ENCODE data around the gene GAP43. TPM values are rescaled to one million over a fixed set of nuclear protein-coding genes. Genes with fewer than 3 reads are reported as not detected.

GAP43 gene
- total and polyA plus RNA-seq, 7 experiments from 2014 or later, result not detected

DNA sequence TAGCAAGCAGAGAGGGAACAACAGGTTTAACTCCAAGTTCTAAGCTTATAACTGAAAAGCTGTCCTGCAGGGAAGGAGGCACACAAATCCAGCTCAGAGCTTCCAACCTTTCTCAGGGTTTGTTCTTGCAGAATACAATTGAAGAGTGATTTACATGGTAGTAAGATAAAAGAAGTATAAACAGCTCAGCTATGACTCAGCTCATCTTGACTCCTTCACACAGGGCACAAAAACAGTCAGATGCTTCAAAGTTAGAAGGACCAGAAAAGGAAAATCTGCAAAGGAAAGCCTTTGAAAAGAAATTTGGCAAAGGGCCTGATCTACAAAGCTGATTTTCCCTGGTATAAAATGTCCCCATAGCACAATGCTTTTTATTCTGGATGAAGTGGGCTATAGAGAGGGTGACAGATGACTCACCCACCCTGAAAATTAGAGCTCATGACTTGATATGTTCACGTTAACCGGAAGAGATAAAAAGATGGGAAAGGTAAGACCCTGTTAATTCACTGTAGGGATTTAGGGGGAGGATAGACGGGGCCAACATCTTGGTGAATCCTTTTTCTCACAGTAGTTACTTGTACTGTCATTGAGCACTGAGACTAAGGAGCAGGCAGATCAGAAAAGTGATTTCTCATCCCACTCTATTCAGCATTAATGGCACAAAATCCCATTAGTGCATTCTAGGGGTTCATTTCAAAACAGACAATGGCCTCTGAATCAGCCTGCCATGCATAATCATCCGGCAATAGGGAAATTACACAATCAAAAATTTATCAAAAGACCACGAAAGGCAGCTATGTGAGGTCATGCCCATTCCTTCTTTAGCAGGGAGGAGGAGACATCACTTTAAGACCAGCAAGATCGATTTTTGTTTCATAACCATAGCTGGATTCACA is 143.5 kb downstream of the GAP43 start:
- CTCF ChIA-PET, result interaction anchor here (1.3 kb wide), 1 partner anchor 18 kb away, joined by 3 read pairs; no protein-coding TSS in a partner anchor
- intact Hi-C loops (cut with micrococcal nuclease), result no loop called here

GRCh38 chr3:115768661-115769060 is 145.4 kb downstream of the GAP43 start:
- Histone ChIP-seq H3K27ac (ENCODE audit: low read depth, low read length) (no peak overlapping the region), H3K4me1 (ENCODE audit: control insufficient read depth in 2 of 2, insufficient read depth in 2 of 2, low read length in 2 of 2) (no peaks in the 10 kb centered on the region), H3K36me3 (ENCODE audit: control insufficient read depth in 2 of 3, insufficient read depth in 3 of 3, low read length in 3 of 3) (no peaks in the 10 kb centered on the region), H3K9me3 (ENCODE audit: control insufficient read depth in 2 of 3, low read length in 3 of 3) (no peaks in the 10 kb centered on the region), H3K4me3 (ENCODE audit: low read length) (no peak overlapping the region), H3K27me3 (ENCODE audit: control insufficient read depth in 2 of 2, insufficient read depth in 2 of 2, low read length in 2 of 2) (no peaks in the 10 kb centered on the region)
- Mint-ChIP-seq H3K27me3 (peaks cover 0 to 11% (median 5%) of the 10 kb centered on the region in 5 donors), H3K4me3 (no peak overlapping the region), H3K36me3 (no peaks in the 10 kb centered on the region), H3K9me3 (no peaks in the 10 kb centered on the region), H3K27ac (no peak overlapping the region), H3K4me1 (no peaks in the 10 kb centered on the region)
- DNase-seq, result no peak
- POLR2A ChIA-PET, result no interaction called here
- CTCF ChIA-PET, result no interaction called here
- intact Hi-C loops (cut with micrococcal nuclease), result no loop called here
- ATAC-seq, result no peak

More for the DNA sequence above, 143.5 kb downstream of the GAP43 start:
- H3K27ac Mint-ChIP-seq, result no peak overlapping the region
- no peaks in the 10 kb centered on the region for H3K4me1 ChIP-seq (ENCODE audit: control insufficient read depth in 2 of 2, insufficient read depth in 2 of 2, low read length in 2 of 2)
- POLR2A ChIA-PET, result no interaction called here
- no peak for ATAC-seq
- no peaks in the 10 kb centered on the region for H3K27me3 ChIP-seq (ENCODE audit: control insufficient read depth in 2 of 2, insufficient read depth in 2 of 2, low read length in 2 of 2)
- no peaks in the 10 kb centered on the region for H3K36me3 ChIP-seq (ENCODE audit: control insufficient read depth in 2 of 3, insufficient read depth in 3 of 3, low read length in 3 of 3)
- H3K27ac ChIP-seq (ENCODE audit: low read depth, low read length), result no peak overlapping the region
- H3K27me3 Mint-ChIP-seq, result peaks cover 0 to 11% (median 3%) of the 10 kb centered on the region in 5 donors
- no peak overlapping the region for H3K4me3 ChIP-seq (ENCODE audit: low read length)
- no peaks in the 10 kb centered on the region for H3K4me1 Mint-ChIP-seq
- no peaks in the 10 kb centered on the region for H3K9me3 ChIP-seq (ENCODE audit: control insufficient read depth in 2 of 3, low read length in 3 of 3)
- no peaks in the 10 kb centered on the region for H3K9me3 Mint-ChIP-seq
- no peak for DNase-seq
- H3K4me3 Mint-ChIP-seq, result no peak overlapping the region
- no peaks in the 10 kb centered on the region for H3K36me3 Mint-ChIP-seq

All from naive thymus-derived CD4-positive, alpha-beta T cell (primary cell).